PC-3 (cell line): ENCODE results near the gene ZNF524. TPM values are rescaled to one million over a fixed set of nuclear protein-coding genes. Genes with fewer than 3 reads are reported as not detected.

Experiments
- ATAC-seq: fragments of 200-7000 bp; cut with Tn5 transposase; 2 replicates; pipeline ENCODE4 v1.9.1; 2020; ENCODE audit warnings: mild to moderate bottlenecking, moderate library complexity
- BruUV-seq: library from RNA; stranded (reverse); fragments of 400-500 nt; replicated peaks from 2 replicates; lab custom pipeline; 2021; lab: Mats Ljungman, UMichigan
- CTCF ChIA-PET: fragments of 300-600 bp; sonication (Branson Sonifier 250); formaldehyde crosslinking; loops from one replicate; lab custom pipeline; 2022; ENCODE audit warnings: antibody characterized with exemption; lab: Charles Lee
- POLR2A ChIA-PET: fragments of 300-600 bp; sonication (Branson Sonifier 250); formaldehyde crosslinking; loops from one replicate; lab custom pipeline; 2022; ENCODE audit warnings: antibody characterized with exemption; ENCODE audit not compliant: unreplicated experiment; lab: Charles Lee
- DNase-seq: peaks from one replicate; pipeline ENCODE4 v3.0.0-alpha.2; 2015
- H2AFZ ChIP-seq: fragments of 300-600 bp; sonication (generic); 2 replicates; pipeline ENCODE4 v1.6.0; 2016; ENCODE audit warnings: antibody characterized with exemption, low read length
- H3F3A ChIP-seq: fragments of 300-600 bp; sonication (generic); one replicate; pipeline ENCODE4 v1.6.0; 2017; ENCODE audit warnings: antibody characterized with exemption, low read length, control low read depth, mild to moderate bottlenecking; ENCODE audit not compliant: unreplicated experiment
- H3K27ac ChIP-seq: fragments of 300-600 bp; sonication (generic); 2 replicates; pipeline ENCODE4 v1.5.1; 2016; ENCODE audit warnings: mild to moderate bottlenecking, low read length
- H3K27me3 ChIP-seq: fragments of 300-600 bp; sonication (generic); 2 replicates; pipeline ENCODE4 v1.6.1; 2016; ENCODE audit warnings: low read length, mixed read lengths
- H3K36me3 ChIP-seq: fragments of 300-600 bp; sonication (generic); 2 replicates; pipeline ENCODE4 v1.6.1; 2016; ENCODE audit warnings: low read depth, mixed run types, low read length, mixed read lengths
- H3K4me1 ChIP-seq: fragments of 300-600 bp; sonication (generic); 2 replicates; pipeline ENCODE4 v1.5.1; 2016; ENCODE audit warnings: low read length; ENCODE audit not compliant: insufficient read depth
- H3K4me2 ChIP-seq: fragments of 300-600 bp; sonication (generic); 2 replicates; pipeline ENCODE4 v1.6.0; 2016; ENCODE audit warnings: low read length
- H3K4me3 ChIP-seq: fragments of 300-600 bp; sonication (generic); 2 replicates; pipeline ENCODE4 v1.5.1; 2016; ENCODE audit warnings: mild to moderate bottlenecking, low read length, mixed read lengths
- H3K79me2 ChIP-seq: fragments of 300-600 bp; sonication (generic); 2 replicates; pipeline ENCODE4 v1.6.1; 2017; ENCODE audit warnings: low read length, mixed read lengths
- H3K9ac ChIP-seq: fragments of 300-600 bp; sonication (generic); 2 replicates; pipeline ENCODE4 v1.6.0; 2016; ENCODE audit warnings: mild to moderate bottlenecking, low read length
- H3K9me2 ChIP-seq: fragments of 300-600 bp; sonication (generic); replicated peaks from 2 replicates; pipeline ENCODE4 v1.6.1; 2016; ENCODE audit warnings: mixed run types, low read length, mixed read lengths
- H3K9me3 ChIP-seq: fragments of 300-600 bp; sonication (generic); 2 replicates; pipeline ENCODE4 v1.6.1; 2016; ENCODE audit warnings: low read length, mixed read lengths
- H4K20me1 ChIP-seq: fragments of 300-600 bp; sonication (generic); 2 replicates; pipeline ENCODE4 v1.6.1; 2016; ENCODE audit warnings: low read length, mixed read lengths
- EZH2 ChIP-seq: fragments of 300-600 bp; sonication (generic); IDR thresholded peaks from one replicate; pipeline ENCODE4 v1.6.1; 2017; ENCODE audit warnings: antibody characterized with exemption, mild to moderate bottlenecking, low read length; ENCODE audit not compliant: unreplicated experiment
- EZH2phosphoT487 ChIP-seq: fragments of 300-600 bp; sonication (generic); IDR thresholded peaks from 2 replicates; pipeline ENCODE4 v1.6.1; 2018; ENCODE audit warnings: mild to moderate bottlenecking, antibody characterized with exemption, low read length, borderline replicate concordance
- intact Hi-C: fragments of 100-400 bp; cut with micrococcal nuclease; formaldehyde crosslinking; loops from 2 replicates; pipeline ENCODE4 v1.9.0; 2023
- total RNA-seq: library from RNA; depleted of rRNA; stranded (reverse); fragments of >200 nt; gene quantifications from 2 replicates; pipeline ENCODE4 v1.2.3, GENCODE V29; 2014
- TF ChIP-seq, protein P1 (sequence below): fragments of 300-600 bp; sonication (generic); conservative IDR thresholded peaks from 2 replicates; pipeline ENCODE4 v1.5.1; 2017; ENCODE audit warnings: antibody characterized with exemption, low read depth, mild to moderate bottlenecking, low read length

Gene ZNF524
- total RNA-seq, 1 experiment from 2014 or later, result 27.7 TPM

DNA sequence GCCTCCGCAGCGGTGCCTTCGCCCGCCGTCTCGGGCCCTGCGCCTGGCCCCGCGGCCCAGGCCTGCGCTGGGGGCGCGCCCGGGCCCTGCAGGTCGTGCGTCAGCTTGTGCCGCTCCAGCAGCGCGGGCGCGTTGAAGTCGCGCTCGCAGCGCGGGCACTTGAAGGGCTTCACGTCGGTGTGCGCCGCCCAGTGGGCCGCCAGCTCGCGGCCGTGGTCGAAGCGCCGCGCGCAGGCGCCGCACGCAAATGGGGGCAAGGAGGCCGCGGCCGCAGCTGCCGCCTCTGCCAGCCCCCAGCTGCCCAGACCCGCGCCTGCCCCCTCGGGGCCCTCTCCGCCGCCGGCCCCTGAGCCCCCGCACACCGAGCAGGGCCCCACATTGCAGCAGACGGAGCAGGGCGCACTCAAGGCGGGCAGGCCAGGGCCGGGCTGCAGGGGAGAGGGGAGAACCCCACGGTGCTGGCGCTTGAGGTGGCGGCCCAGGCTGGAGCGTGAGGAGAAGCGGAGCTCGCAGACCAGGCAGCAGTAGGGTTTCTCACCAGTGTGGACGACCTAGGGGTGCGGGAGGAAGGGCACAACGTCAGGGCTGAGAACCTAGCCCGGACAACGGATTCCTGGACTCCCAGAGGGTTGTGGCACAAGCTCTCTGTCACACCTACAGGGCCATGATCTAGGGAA is 6.9 kb upstream of the ZNF524 start:
- intact Hi-C loops, result no loop called here
- no TSS peak for BruUV-seq
- Histone ChIP-seq H3K79me2 (0 out of 2 replicates have a peak, but pooled peaks cover 2% of the 10 kb centered on the region), H3K4me2 (no peak overlapping the region), H3K4me3 (no peak overlapping the region), H3K9ac (no peak overlapping the region), H3K27me3 (no peaks in the 10 kb centered on the region), H3K27ac (no peak overlapping the region), H4K20me1 (no peaks in the 10 kb centered on the region), H3K9me2 (no peaks in the 10 kb centered on the region), H3K36me3 (peaks cover 4% of the 10 kb centered on the region; the same call in 1 of the 2 replicates), H3F3A (no peaks in the 10 kb centered on the region), H3K9me3 (no peaks in the 10 kb centered on the region), H2AFZ (no peak overlapping the region), H3K4me1 (0 out of 2 replicates have a peak, but pooled peaks cover 2% of the 10 kb centered on the region)
- ChIA-PET POLR2A (no interaction called here), CTCF (no interaction called here)
- DNase-seq (no peak), ATAC-seq (no peak)
- TF ChIP-seq, protein P1, sequence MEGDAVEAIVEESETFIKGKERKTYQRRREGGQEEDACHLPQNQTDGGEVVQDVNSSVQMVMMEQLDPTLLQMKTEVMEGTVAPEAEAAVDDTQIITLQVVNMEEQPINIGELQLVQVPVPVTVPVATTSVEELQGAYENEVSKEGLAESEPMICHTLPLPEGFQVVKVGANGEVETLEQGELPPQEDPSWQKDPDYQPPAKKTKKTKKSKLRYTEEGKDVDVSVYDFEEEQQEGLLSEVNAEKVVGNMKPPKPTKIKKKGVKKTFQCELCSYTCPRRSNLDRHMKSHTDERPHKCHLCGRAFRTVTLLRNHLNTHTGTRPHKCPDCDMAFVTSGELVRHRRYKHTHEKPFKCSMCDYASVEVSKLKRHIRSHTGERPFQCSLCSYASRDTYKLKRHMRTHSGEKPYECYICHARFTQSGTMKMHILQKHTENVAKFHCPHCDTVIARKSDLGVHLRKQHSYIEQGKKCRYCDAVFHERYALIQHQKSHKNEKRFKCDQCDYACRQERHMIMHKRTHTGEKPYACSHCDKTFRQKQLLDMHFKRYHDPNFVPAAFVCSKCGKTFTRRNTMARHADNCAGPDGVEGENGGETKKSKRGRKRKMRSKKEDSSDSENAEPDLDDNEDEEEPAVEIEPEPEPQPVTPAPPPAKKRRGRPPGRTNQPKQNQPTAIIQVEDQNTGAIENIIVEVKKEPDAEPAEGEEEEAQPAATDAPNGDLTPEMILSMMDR, result no peak
- no peak for TF ChIP-seq EZH2

DNA sequence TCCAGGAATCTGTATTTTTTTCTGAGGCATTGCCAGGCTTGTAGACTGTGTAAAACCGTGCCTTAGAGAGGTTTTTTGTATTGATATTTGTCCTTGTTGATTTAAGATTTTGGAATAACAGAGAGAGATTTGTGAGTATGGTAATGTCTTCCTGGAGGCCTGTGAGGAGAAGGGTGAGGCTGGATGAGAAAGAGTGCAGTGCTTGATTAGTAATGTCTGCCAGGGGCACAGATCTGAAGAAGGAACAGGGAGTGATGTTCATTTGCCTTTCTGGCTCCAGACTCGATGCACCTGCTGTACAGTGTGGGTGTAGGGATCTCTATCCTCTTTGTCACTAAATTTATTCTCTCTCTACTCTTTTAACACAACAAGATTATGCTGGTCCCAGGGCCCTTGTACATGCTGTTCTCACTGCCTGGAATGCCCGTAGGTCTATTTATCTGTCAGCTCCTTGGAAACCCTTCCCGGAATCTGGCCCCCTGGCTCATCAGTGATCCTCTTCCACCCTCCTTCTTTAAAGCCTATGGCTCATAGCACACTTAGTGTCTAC is 5.0 kb upstream of the ZNF524 start:
- no peaks in the 10 kb centered on the region for H4K20me1 ChIP-seq
- DNase-seq, result no peak
- no TSS peak for BruUV-seq
- H3K9me3 ChIP-seq, result no peaks in the 10 kb centered on the region
- H3F3A ChIP-seq, result no peaks in the 10 kb centered on the region
- H3K79me2 ChIP-seq, result 0 out of 2 replicates have a peak, but pooled peaks cover 3% of the 10 kb centered on the region
- H3K27me3 ChIP-seq, result no peaks in the 10 kb centered on the region
- no peak for ATAC-seq
- ChIA-PET CTCF (no interaction called here), POLR2A (no interaction called here)
- no peak overlapping the region for H3K9ac ChIP-seq
- 0 out of 2 replicates have a peak, but pooled peaks cover 7% of the 10 kb centered on the region for H3K4me1 ChIP-seq
- H3K4me2 ChIP-seq, result no peak overlapping the region
- TF ChIP-seq, protein P1, result no peak
- TF ChIP-seq EZH2phosphoT487, result no peak
- no peak for TF ChIP-seq EZH2
- no peak overlapping the region for H3K4me3 ChIP-seq
- intact Hi-C loops, result loop anchor here (5.0 kb wide), 1 partner anchor 37 kb away; no protein-coding TSS in a partner anchor
- no peak overlapping the region for H3K27ac ChIP-seq
- no peaks in the 10 kb centered on the region for H3K9me2 ChIP-seq
- peaks cover 4% of the 10 kb centered on the region; the same call in 1 of the 2 replicates for H3K36me3 ChIP-seq
- H2AFZ ChIP-seq, result no peak overlapping the region

DNA sequence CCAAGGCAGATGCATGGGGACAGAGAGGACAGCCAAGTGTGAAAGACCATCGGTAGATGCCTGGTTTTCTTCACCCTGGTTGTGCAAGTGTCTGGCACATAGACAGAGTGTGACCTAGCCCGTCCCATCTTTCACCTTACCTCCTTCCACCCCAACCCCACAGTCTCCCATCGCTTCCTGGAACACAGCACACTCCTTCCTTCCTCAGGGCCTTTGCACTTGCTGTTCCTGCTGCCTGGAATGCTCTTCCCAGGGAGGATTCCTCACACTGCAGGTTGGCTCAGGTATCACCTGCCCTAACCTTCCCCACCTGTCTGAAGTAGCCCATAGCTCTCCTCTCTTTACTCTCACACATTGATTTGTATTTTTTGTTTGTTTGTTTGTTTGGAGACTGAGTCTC is 3.8 kb upstream of the ZNF524 start:
- no peaks in the 10 kb centered on the region for H3F3A ChIP-seq
- H3K36me3 ChIP-seq, result peaks cover 4% of the 10 kb centered on the region; the same call in 1 of the 2 replicates
- no peak for ATAC-seq
- intact Hi-C loops, result loop anchor here (5.0 kb wide), 1 partner anchor 36 kb away; no protein-coding TSS in a partner anchor
- no peak overlapping the region for H3K4me3 ChIP-seq
- no peaks in the 10 kb centered on the region for H3K9me3 ChIP-seq
- peaks cover 12% of the 10 kb centered on the region; the same call in 1 of the 2 replicates for H3K79me2 ChIP-seq
- no peaks in the 10 kb centered on the region for H3K9me2 ChIP-seq
- no peak for DNase-seq
- H3K27ac ChIP-seq, result no peak overlapping the region
- peaks cover 12% of the 10 kb centered on the region for H3K4me1 ChIP-seq
- H4K20me1 ChIP-seq, result no peaks in the 10 kb centered on the region
- H2AFZ ChIP-seq, result no peak overlapping the region
- BruUV-seq, result no TSS peak
- TF ChIP-seq EZH2phosphoT487 (no peak), EZH2 (no peak)
- TF ChIP-seq, protein P1, result no peak
- no peak overlapping the region for H3K9ac ChIP-seq
- ChIA-PET CTCF (no interaction called here), POLR2A (no interaction called here)
- H3K27me3 ChIP-seq, result no peaks in the 10 kb centered on the region
- no peak overlapping the region for H3K4me2 ChIP-seq
